Immature natural killer cell (primary cell): Measurements from ENCODE around the gene TEX28. TPM values are rescaled to one million over a fixed set of nuclear protein-coding genes. Genes with fewer than 3 reads are reported as not detected.

Experiments used
- DNase-seq, 3 donors: peaks; one replicate each; pipeline ENCODE4 v3.0.0; 2022; ENCODE audit warnings: mixed read lengths in 1 of 3
- H3K27ac Mint-ChIP-seq, 6 donors: one replicate each; pipeline ENCODE4 v1.8.0; 2020; ENCODE audit warnings: mixed read lengths in 6 of 6, mild to moderate bottlenecking in 5 of 6, inconsistent platforms in 4 of 6, moderate library complexity in 3 of 6
- H3K27me3 Mint-ChIP-seq, 3 donors: one replicate each; pipeline ENCODE4 v1.8.0; 2020 to 2021; ENCODE audit warnings: low read depth in 3 of 3, mild to moderate bottlenecking in 3 of 3, mixed read lengths in 3 of 3, moderate library complexity in 3 of 3, inconsistent platforms in 1 of 3
- H3K36me3 Mint-ChIP-seq, 3 donors: one replicate each; pipeline ENCODE4 v1.8.0; 2020; ENCODE audit warnings: mixed read lengths in 3 of 3, inconsistent platforms in 2 of 3, mild to moderate bottlenecking in 2 of 3
- H3K4me1 Mint-ChIP-seq, 2 donors: one replicate each; pipeline ENCODE4 v1.8.0; 2020; ENCODE audit warnings: inconsistent platforms in 2 of 2, mild to moderate bottlenecking in 2 of 2, mixed read lengths in 2 of 2, moderate library complexity in 1 of 2
- H3K4me3 Mint-ChIP-seq, 5 donors: one replicate each; pipeline ENCODE4 v1.8.0; 2020; ENCODE audit warnings: mild to moderate bottlenecking in 5 of 5, mixed read lengths in 5 of 5, inconsistent platforms in 3 of 5, moderate library complexity in 3 of 5
- H3K9me3 Mint-ChIP-seq, 6 donors: one replicate each; pipeline ENCODE4 v1.8.0; 2020; ENCODE audit warnings: mild to moderate bottlenecking in 6 of 6, mixed read lengths in 6 of 6, inconsistent platforms in 4 of 6, moderate library complexity in 3 of 6
- polyA plus RNA-seq, 3 donors: library from polyadenylated mRNA; unstranded; fragments of 300-500 nt; fragmentation: Illumina TruSeq; gene quantifications; one replicate each; pipeline ENCODE4 v1.2.3, GENCODE V29; 2021

TEX28 gene
- polyA plus RNA-seq, 3 donors from 2014 or later = 0.46 TPM; not detected in 2

DNA sequence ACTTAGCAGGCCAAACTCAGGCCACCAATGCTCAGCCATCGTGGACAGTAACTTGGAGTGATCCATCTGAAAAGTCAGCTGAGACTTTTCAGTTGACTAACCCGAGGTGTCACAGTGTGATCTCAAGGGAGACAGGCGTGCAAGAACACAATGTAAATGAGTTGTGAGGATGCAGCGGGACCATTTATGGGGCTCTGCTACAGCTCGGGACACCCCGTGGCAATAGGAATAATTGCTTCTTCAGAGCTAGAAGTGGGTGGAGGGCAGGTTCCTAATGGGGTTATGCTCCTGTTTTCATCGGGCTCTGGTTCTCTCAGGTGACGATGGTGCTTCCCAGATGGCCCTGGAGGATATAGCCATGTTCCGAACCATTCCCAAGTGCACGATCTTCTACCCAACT lies 28.0 kb upstream of the TEX28 start:
- Mint-ChIP-seq H3K36me3 (peaks cover 0 to 4% (median 0%) of the 10 kb centered on the region in 3 donors), H3K9me3 (no peaks in the 10 kb centered on the region), H3K27me3 (peaks cover 2 to 11% (median 11%) of the 10 kb centered on the region in 3 donors), H3K4me1 (peaks cover 29 to 30% of the 10 kb centered on the region in 2 donors), H3K4me3 (no peak overlapping the region), H3K27ac (no peak overlapping the region)
- DNase-seq = no peak

DNA sequence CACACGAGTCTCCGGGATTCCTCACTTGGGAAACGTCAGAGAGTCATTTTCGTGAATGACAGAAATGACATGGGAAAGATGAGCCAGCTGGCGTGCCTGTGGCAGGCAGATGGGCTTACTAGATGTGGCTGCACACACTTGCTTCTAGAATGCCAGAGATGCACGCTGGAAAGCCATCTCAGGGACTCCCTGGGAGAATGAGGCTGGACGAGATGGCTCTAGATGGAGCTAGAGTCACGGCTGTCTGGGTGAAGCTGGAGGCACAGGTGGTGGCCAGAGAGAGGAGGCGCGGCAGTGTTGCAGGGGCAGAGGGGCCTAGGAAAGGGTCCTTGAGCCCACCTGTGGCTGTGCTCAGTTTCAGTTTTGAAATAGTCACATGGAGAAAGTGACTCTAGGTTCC lies 26.7 kb upstream of the TEX28 start:
- H3K36me3 Mint-ChIP-seq = peaks cover 0 to 4% (median 0%) of the 10 kb centered on the region in 3 donors
- no peaks in the 10 kb centered on the region for H3K9me3 Mint-ChIP-seq
- H3K4me3 Mint-ChIP-seq = no peak overlapping the region
- DNase-seq = no peak
- peaks cover 27% of the 10 kb centered on the region in 2 donors for H3K4me1 Mint-ChIP-seq
- H3K27ac Mint-ChIP-seq = no peak overlapping the region
- peaks cover 2 to 11% (median 7%) of the 10 kb centered on the region in 3 donors for H3K27me3 Mint-ChIP-seq

- H3K4me1 Mint-ChIP-seq = peaks cover 23% of the 10 kb centered on the region in 2 donors
- no peaks in the 10 kb centered on the region for H3K9me3 Mint-ChIP-seq
- H3K27me3 Mint-ChIP-seq = peaks cover 2 to 13% (median 7%) of the 10 kb centered on the region in 3 donors
- peak overlapping the region in 1 of 6 donors; percentile 53 for H3K27ac Mint-ChIP-seq
- no peak overlapping the region for H3K4me3 Mint-ChIP-seq
- DNase-seq = no peak
- peaks cover 0 to 4% (median 0%) of the 10 kb centered on the region in 3 donors for H3K36me3 Mint-ChIP-seq
Observed at GRCh38 chrX:154321152-154321551, 26.2 kb upstream of the TEX28 start.

DNA sequence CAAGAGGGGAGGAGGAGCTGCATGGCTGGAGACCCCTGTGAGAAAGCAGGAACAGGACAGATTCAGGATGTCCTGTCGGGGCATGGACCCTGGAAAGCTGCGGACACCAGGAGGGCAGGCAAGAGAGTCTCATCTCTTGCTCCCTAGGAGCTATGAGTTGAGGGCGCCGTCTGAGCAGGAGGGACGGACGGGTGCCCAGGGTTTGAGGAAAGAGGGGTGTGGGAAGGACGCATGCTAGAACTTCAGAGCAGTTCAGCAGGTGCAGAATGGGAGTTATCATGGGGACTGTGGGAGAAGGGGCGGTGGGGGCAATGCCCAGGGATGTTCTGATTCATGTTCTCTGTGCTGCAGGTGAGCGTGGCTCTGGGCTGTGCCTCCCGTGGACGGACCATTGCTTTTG lies 25.5 kb upstream of the TEX28 start:
- H3K4me3 Mint-ChIP-seq = no peak overlapping the region
- peak overlapping the region in 2 of 6 donors; percentile 1 to 41 for H3K27ac Mint-ChIP-seq
- peaks cover 0 to 4% (median 0%) of the 10 kb centered on the region in 3 donors for H3K36me3 Mint-ChIP-seq
- peaks cover 16% of the 10 kb centered on the region in 2 donors for H3K4me1 Mint-ChIP-seq
- H3K9me3 Mint-ChIP-seq = no peaks in the 10 kb centered on the region
- no peak for DNase-seq
- H3K27me3 Mint-ChIP-seq = peaks cover 2 to 10% (median 8%) of the 10 kb centered on the region in 3 donors

GRCh38 chrX:154317391-154317995 lies 22.6 kb upstream of the TEX28 start:
- no peaks in the 10 kb centered on the region for H3K9me3 Mint-ChIP-seq
- DNase-seq = no peak
- peaks cover 0 to 4% (median 0%) of the 10 kb centered on the region in 3 donors for H3K36me3 Mint-ChIP-seq
- peaks cover 2 to 9% (median 6%) of the 10 kb centered on the region in 3 donors for H3K27me3 Mint-ChIP-seq
- peaks cover 23 to 32% of the 10 kb centered on the region in 2 donors for H3K4me1 Mint-ChIP-seq
- peak overlapping the region in 1 of 5 donors; percentile 12 for H3K4me3 Mint-ChIP-seq
- peak overlapping the region in 3 of 6 donors; percentile 64 to 73 (median 70) for H3K27ac Mint-ChIP-seq

GRCh38 chrX:154315416-154315815 lies 20.5 kb upstream of the TEX28 start:
- no peaks in the 10 kb centered on the region for H3K9me3 Mint-ChIP-seq
- peaks cover 0 to 4% (median 0%) of the 10 kb centered on the region in 3 donors for H3K36me3 Mint-ChIP-seq
- H3K27ac Mint-ChIP-seq = peak overlapping the region in 2 of 6 donors; percentile 24 to 58
- H3K4me1 Mint-ChIP-seq = peaks cover 43 to 49% of the 10 kb centered on the region in 2 donors
- H3K27me3 Mint-ChIP-seq = peaks cover 2 to 10% (median 5%) of the 10 kb centered on the region in 3 donors
- DNase-seq = no peak
- no peak overlapping the region for H3K4me3 Mint-ChIP-seq

DNA sequence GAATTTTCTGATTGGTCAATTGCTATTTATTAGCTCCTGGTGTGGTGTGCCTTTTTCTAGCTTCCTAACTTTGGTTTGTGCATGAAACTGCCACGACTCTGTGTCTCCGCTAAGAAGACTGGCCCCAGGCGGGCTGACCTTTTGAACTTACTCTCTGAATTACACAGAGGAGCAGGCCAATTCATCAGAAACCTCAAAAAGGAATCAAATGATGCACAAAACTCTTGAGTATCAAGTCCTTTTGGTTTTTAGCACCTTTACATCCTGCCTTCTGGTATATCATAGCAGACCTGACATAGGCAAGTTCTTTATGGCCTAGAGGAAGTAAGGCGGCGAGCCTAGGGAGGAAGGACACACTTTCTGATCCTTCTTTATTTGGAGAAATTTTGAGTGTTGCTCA lies 18.2 kb upstream of the TEX28 start:
- Mint-ChIP-seq H3K4me1 (peaks cover 59 to 62% of the 10 kb centered on the region in 2 donors), H3K9me3 (no peaks in the 10 kb centered on the region), H3K4me3 (peak overlapping the region; percentile 19 to 66 (median 46)), H3K27ac (peak overlapping the region; percentile 81 to 94 (median 92)), H3K27me3 (peaks cover 0 to 8% (median 4%) of the 10 kb centered on the region in 3 donors), H3K36me3 (no peaks in the 10 kb centered on the region)
- DNase-seq = peak; percentile 28 to 47 (median 44)

DNA sequence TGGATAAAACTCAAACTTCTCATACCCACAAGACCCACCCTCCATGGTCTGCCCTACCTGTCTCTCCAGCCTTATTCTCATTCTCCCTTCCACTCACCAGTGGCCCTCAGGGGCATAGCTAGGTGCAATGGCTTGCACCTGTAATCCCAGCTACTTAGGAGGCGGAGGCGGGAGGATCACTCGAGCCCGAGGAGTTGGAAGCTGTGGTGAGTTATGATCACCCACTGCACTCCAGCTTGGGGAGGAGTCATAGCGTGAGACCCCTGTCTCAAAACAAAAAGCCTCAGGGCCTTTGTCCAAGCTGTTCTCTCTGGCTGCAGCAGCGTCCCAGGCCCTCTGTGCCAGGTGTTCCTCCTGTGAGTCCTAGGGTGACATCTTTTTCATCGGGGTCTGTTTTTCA lies 17.2 kb upstream of the TEX28 start:
- DNase-seq = no peak
- H3K9me3 Mint-ChIP-seq = no peaks in the 10 kb centered on the region
- peak overlapping the region in 2 of 5 donors; percentile 10 to 39 for H3K4me3 Mint-ChIP-seq
- peaks cover 0 to 13% (median 8%) of the 10 kb centered on the region in 3 donors for H3K27me3 Mint-ChIP-seq
- no peaks in the 10 kb centered on the region for H3K36me3 Mint-ChIP-seq
- peak overlapping the region; percentile 36 to 94 (median 88) for H3K27ac Mint-ChIP-seq
- H3K4me1 Mint-ChIP-seq = peaks cover 62 to 65% of the 10 kb centered on the region in 2 donors

DNA sequence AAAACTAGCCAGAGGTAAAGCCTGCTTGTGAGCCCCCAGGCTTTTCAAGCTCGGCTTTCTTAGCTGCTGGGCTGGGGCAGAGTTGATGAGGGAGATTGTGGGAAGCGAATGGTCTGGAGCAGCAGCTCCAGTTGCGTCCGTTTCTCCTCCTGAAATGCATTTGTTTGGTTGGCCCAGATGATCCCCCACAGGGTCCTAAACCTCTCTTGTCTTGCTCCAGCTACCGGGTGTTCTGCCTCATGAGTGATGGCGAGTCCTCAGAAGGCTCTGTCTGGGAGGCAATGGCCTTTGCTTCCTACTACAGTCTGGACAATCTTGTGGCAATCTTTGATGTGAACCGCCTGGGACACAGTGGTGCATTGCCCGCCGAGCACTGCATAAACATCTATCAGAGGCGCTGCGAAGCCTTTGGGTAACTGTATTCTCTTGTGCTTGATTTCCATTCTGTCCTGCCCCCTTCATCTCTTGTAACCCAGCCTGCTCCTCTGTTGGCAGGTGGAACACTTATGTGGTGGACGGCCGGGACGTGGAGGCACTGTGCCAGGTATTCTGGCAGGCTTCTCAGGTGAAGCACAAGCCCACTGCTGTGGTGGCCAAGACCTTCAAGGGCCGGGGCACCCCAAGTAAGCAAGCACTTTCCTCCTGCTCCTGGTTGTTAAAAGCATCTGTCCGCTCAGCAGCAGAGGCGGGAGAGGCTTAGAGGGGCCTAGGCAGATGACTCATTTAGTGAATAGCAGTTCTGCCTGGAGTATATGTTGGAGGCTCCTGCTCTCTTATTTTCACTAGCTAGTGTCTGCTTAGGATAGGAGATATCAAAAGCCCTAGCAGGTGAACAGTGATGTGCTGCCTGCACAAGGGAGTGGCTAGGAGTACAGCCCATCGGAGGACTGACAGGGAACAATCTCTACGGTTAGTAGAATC lies 16.0 kb upstream of the TEX28 start:
- DNase-seq = no peak
- Mint-ChIP-seq H3K27ac (peak overlapping the region in 4 of 6 donors; percentile 32 to 88 (median 60)), H3K4me3 (no peak overlapping the region), H3K4me1 (peaks cover 65% of the 10 kb centered on the region in 2 donors), H3K27me3 (peaks cover 0 to 13% (median 5%) of the 10 kb centered on the region in 3 donors), H3K9me3 (no peaks in the 10 kb centered on the region), H3K36me3 (no peaks in the 10 kb centered on the region)

- no peaks in the 10 kb centered on the region for H3K36me3 Mint-ChIP-seq
- H3K9me3 Mint-ChIP-seq = no peaks in the 10 kb centered on the region
- peaks cover 66 to 71% of the 10 kb centered on the region in 2 donors for H3K4me1 Mint-ChIP-seq
- peak overlapping the region in 5 of 6 donors; percentile 54 to 97 (median 89) for H3K27ac Mint-ChIP-seq
- H3K4me3 Mint-ChIP-seq = no peak overlapping the region
- peaks cover 0 to 11% (median 5%) of the 10 kb centered on the region in 3 donors for H3K27me3 Mint-ChIP-seq
- no peak for DNase-seq
Observed at GRCh38 chrX:154309041-154309775, 14.3 kb upstream of the TEX28 start.

- Mint-ChIP-seq H3K9me3 (no peaks in the 10 kb centered on the region), H3K27ac (peak overlapping the region; percentile 71 to 97 (median 87)), H3K4me1 (peaks cover 63 to 67% of the 10 kb centered on the region in 2 donors), H3K36me3 (no peaks in the 10 kb centered on the region), H3K4me3 (peak overlapping the region; percentile 28 to 71 (median 54)), H3K27me3 (peaks cover 0 to 13% (median 5%) of the 10 kb centered on the region in 3 donors)
- peak; percentile 78 to 84 (median 79) for DNase-seq
Observed at GRCh38 chrX:154308108-154308946, 13.4 kb upstream of the TEX28 start.

DNA sequence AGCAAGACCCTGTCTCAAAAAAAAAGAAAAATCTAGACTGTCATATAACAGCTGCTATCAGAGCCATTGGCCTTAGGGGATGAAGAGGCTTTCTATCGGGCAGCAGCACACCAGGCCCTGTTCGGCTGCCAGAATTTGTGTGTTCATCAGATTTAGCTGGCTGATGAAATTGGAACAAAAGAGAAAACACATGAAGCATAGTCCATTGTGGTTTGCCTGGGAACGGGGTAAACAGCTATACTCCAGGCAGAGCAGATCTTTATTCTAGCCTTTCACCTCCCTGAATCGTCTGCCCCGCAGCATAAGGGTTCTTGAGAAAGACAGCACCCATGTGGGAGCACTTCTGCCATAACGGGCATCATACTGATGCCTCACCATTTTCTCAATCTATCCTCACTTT lies 12.3 kb upstream of the TEX28 start:
- H3K36me3 Mint-ChIP-seq = no peaks in the 10 kb centered on the region
- peaks cover 0 to 10% (median 5%) of the 10 kb centered on the region in 3 donors for H3K27me3 Mint-ChIP-seq
- no peak for DNase-seq
- peak overlapping the region in 4 of 5 donors; percentile 15 to 71 (median 41) for H3K4me3 Mint-ChIP-seq
- H3K4me1 Mint-ChIP-seq = peaks cover 52 to 56% of the 10 kb centered on the region in 2 donors
- H3K27ac Mint-ChIP-seq = peak overlapping the region in 5 of 6 donors; percentile 80 to 97 (median 89)
- H3K9me3 Mint-ChIP-seq = no peaks in the 10 kb centered on the region
